Osteoblast (primary cell): ENCODE data around the gene CHD3. TPM values are rescaled to one million over a fixed set of nuclear protein-coding genes. Genes with fewer than 3 reads are reported as not detected.
A peak's percentile ranks its signal among the peaks of the same experiment; 100 is the strongest.

Source experiments
- DNase-seq: peaks from one replicate; pipeline ENCODE4 v3.0.0; 2011; ENCODE audit warnings: low spot score, mixed read lengths; ENCODE audit not compliant: insufficient read length; ENCODE audit errors: missing footprints
- H2AFZ ChIP-seq: 2 replicates; pipeline ENCODE4 v1.6.0; 2011; ENCODE audit warnings: mild to moderate bottlenecking, low read length
- H3K27ac ChIP-seq: 2 replicates; pipeline ENCODE4 v1.5.1; 2011; ENCODE audit warnings: mild to moderate bottlenecking, low read depth, low read length, moderate library complexity
- H3K27me3 ChIP-seq: 2 replicates; pipeline ENCODE4 v1.6.0; 2012; ENCODE audit warnings: mild to moderate bottlenecking, control low read depth, inconsistent platforms, low read length, moderate library complexity; ENCODE audit not compliant: insufficient read depth
- H3K36me3 ChIP-seq: 2 replicates; pipeline ENCODE4 v1.5.1; 2011; ENCODE audit warnings: mild to moderate bottlenecking, low read length, control low read depth, moderate library complexity; ENCODE audit not compliant: insufficient read depth
- H3K4me1 ChIP-seq: 2 replicates; pipeline ENCODE4 v1.5.1; 2011; ENCODE audit warnings: mild to moderate bottlenecking, low read length, control low read depth, moderate library complexity; ENCODE audit not compliant: insufficient read depth
- H3K4me2 ChIP-seq: 2 replicates; pipeline ENCODE4 v1.6.0; 2011; ENCODE audit warnings: mild to moderate bottlenecking, low read length; ENCODE audit not compliant: insufficient read depth
- H3K4me3 ChIP-seq: fragments of 200-600 bp; sonication (generic); 3 replicates; pipeline ENCODE4 v1.5.1; 2012; ENCODE audit warnings: mild to moderate bottlenecking, low read length, inconsistent platforms; ENCODE audit not compliant: insufficient read depth
- H3K79me2 ChIP-seq: 2 replicates; pipeline ENCODE4 v1.6.0; 2012; ENCODE audit warnings: mild to moderate bottlenecking, low read length, control low read depth, inconsistent platforms; ENCODE audit not compliant: insufficient read depth
- H3K9me3 ChIP-seq: 2 replicates; pipeline ENCODE4 v1.5.1; 2011; ENCODE audit warnings: low read depth, low read length, control low read depth
- H4K20me1 ChIP-seq: 2 replicates; pipeline ENCODE4 v1.6.0; 2012; ENCODE audit warnings: mild to moderate bottlenecking, low read length, control low read depth; ENCODE audit not compliant: insufficient read depth
- CTCF ChIP-seq: IDR thresholded peaks from 2 replicates; pipeline ENCODE4 v1.5.1; 2011; ENCODE audit warnings: mild to moderate bottlenecking, low read depth, low read length, moderate library complexity; ENCODE audit errors: extremely low read depth
- total RNA-seq: library from RNA; depleted of rRNA; stranded (reverse); fragments of >200 nt; gene quantifications from 2 replicates; pipeline ENCODE4 v1.2.3, GENCODE V29; 2012

The CHD3 gene
- total RNA-seq, 1 donor = 97.0 TPM

DNA sequence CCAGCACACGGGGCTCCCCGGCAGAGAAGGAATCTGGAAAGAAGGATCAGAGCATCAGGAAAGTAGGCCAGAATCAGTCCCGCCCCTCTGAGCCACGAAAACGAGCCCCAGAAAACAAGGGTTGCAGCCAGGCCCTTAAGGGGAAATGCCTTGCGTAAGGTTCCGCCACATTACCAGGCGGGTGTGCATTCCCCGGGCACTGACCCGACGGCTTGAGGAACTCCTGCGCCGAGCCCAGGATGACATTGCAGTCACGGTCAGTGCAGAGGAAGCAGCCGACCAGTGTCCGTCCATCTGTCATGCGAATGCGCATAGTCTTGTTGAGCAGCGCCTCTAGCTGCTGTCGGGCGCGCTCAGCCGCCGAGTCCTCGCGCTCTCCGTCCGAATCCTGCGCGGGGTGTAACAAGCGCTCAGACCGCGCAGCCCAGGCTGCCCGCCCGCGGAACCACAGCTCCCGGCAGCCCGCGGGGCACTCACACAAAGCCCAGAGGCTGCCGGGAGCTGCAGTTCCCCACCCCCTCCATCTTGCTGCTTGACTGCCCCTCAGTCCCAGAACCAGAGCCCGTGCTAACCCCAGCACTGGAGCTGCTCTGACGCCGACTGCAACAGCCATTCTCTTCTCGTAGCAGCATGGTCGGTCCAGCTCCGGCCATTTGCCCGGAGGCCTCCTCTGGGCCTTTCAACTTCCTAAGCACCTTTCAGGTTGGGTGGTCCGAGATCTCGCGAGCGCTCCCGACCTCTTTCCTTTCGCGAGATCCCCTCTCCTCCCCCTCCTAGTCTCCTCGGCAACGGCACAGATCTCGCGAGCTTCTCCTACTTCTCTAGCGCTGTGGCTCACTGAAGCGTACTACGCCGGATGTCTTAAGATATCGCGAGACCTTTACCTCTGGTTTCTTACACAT, 31.5 kb upstream of the CHD3 start, which contains the start of gene NAA38:
NAA38 (minus strand) TSS at position 749 of the 902 bp plus-strand sequence; CDS start at position 653, 96 bp downstream.
- Histone ChIP-seq H2AFZ (peak within 1 kb of the TSS; percentile 95), H3K4me2 (peak within 1 kb of the TSS; percentile 83), H3K9me3 (no peaks in the 10 kb centered on the region), H3K79me2 (peaks cover 24% of the 10 kb centered on the region), H3K4me3 (peak within 1 kb of the TSS; percentile 83), H4K20me1 (peaks cover 10% of the 10 kb centered on the region), H3K36me3 (peaks cover 17% of the 10 kb centered on the region), H3K27ac (peak within 1 kb of the TSS; percentile 86), H3K4me1 (peaks cover 29% of the 10 kb centered on the region), H3K27me3 (no peaks in the 10 kb centered on the region)
- peak; percentile 43 for TF ChIP-seq CTCF
- peak; percentile 99 for DNase-seq

DNA sequence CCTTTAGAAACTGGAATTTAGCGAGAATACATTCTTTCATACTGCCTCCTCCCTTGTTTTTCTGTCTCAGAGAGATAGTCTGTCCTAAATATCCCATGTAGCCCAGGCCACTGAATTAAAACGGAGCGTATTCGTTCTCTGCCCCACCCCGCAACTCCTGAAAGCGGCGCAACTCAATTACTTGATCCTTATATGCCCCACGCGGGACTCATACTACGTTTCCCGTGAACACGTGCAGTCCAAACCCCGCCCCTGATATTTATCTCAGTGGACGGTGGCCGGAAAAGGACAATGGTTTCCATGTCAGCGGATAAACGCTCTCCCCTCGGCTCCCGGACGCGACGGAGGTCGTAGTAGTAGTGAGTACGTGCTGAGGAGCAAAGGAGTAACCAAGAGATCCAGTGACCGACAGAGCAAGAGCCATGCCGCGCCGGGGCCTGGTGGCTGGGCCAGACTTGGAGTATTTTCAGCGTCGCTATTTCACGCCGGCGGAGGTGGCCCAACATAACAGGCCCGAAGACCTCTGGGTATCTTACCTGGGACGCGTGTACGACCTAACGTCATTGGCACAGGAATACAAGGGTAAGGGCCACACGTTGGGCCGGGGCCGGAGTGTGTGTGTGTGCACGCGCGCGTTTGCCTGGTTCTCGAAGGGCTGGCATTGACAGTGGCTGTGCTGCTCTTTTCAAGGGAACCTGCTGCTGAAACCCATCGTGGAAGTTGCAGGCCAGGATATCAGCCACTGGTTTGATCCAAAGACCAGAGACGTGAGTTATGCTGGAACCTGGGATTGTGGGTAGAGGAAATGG, 30.7 kb upstream of the CHD3 start, which contains the start of gene CYB5D1:
CYB5D1 (plus strand) TSS at position 291 of the 809 bp plus-strand sequence; CDS start at position 423, 132 bp downstream.
- peaks cover 24% of the 10 kb centered on the region for H3K79me2 ChIP-seq
- peak within 1 kb of the TSS; percentile 86 for H3K27ac ChIP-seq
- no peaks in the 10 kb centered on the region for H3K9me3 ChIP-seq
- peak within 1 kb of the TSS; percentile 83 for H3K4me3 ChIP-seq
- H4K20me1 ChIP-seq = peaks cover 9% of the 10 kb centered on the region
- H2AFZ ChIP-seq = peak within 1 kb of the TSS; percentile 95
- no peaks in the 10 kb centered on the region for H3K27me3 ChIP-seq
- peak within 1 kb of the TSS; percentile 83 for H3K4me2 ChIP-seq
- H3K36me3 ChIP-seq = peaks cover 10% of the 10 kb centered on the region
- no peak for TF ChIP-seq CTCF
- DNase-seq = peak; percentile 93
- peaks cover 29% of the 10 kb centered on the region for H3K4me1 ChIP-seq

DNA sequence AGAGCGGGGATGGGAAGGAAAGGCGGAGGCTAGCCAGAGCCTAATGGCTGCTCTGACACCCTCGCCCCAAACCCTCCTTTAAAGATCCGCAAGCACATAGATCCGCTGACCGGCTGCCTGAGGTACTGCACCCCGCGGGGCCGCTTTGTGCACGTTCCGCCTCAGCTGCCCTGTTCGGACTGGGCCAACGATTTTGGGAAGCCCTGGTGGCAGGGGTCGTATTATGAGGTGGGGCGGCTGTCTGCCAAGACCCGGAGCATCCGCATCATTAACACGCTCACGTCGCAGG, 30.1 kb upstream of the CHD3 start:
- H4K20me1 ChIP-seq = peaks cover 10% of the 10 kb centered on the region
- H3K4me2 ChIP-seq = peak overlapping the region; percentile 83
- H3K79me2 ChIP-seq = peaks cover 28% of the 10 kb centered on the region
- H2AFZ ChIP-seq = peak overlapping the region; percentile 95
- H3K4me3 ChIP-seq = peak overlapping the region; percentile 83
- no peaks in the 10 kb centered on the region for H3K9me3 ChIP-seq
- peak; percentile 95 for DNase-seq
- peaks cover 29% of the 10 kb centered on the region for H3K4me1 ChIP-seq
- peak overlapping the region; percentile 86 for H3K27ac ChIP-seq
- TF ChIP-seq CTCF = peak; percentile 52
- peaks cover 7% of the 10 kb centered on the region for H3K36me3 ChIP-seq
- no peaks in the 10 kb centered on the region for H3K27me3 ChIP-seq
